Neural cell (in vitro differentiated cells): ENCODE results near the gene TMEM190. TPM values are rescaled to one million over a fixed set of nuclear protein-coding genes. Genes with fewer than 3 reads are reported as not detected.
A peak's percentile ranks its signal among the peaks of the same experiment; 100 is the strongest.

Source experiments
- H2AFZ ChIP-seq: fragments of 200-600, 300-800 bp; sonication (generic), shearing (Covaris generic); 2 replicates; pipeline ENCODE4 v1.6.0; 2014; ENCODE audit warnings: low read depth, mild to moderate bottlenecking, antibody characterized with exemption, low read length, moderate library complexity
- H3F3A ChIP-seq: fragments of 200-600 bp; shearing (Covaris generic); 2 replicates; pipeline ENCODE4 v1.6.1; 2016; ENCODE audit warnings: mild to moderate bottlenecking, moderate library complexity, mixed read lengths, antibody characterized with exemption, low read length; ENCODE audit not compliant: insufficient read depth, poor library complexity, severe bottlenecking
- H3K27ac ChIP-seq: fragments of 200-600, 300-800 bp; sonication (generic), shearing (Covaris generic); 2 replicates; pipeline ENCODE4 v1.5.1; 2014; ENCODE audit warnings: mild to moderate bottlenecking, low read length, moderate library complexity
- H3K27me3 ChIP-seq: fragments of 300-800, 200-600 bp; sonication (generic), shearing (Covaris generic); 2 replicates; pipeline ENCODE4 v1.6.0; 2014; ENCODE audit warnings: mild to moderate bottlenecking, low read depth, low read length, moderate library complexity; ENCODE audit not compliant: insufficient read depth
- H3K36me3 ChIP-seq: fragments of 300-800, 200-600 bp; sonication (generic), shearing (Covaris generic); 2 replicates; pipeline ENCODE4 v1.5.1; 2014; ENCODE audit warnings: mild to moderate bottlenecking, antibody characterized with exemption, low read length, moderate library complexity; ENCODE audit not compliant: insufficient read depth
- H3K4me2 ChIP-seq: fragments of 300-800, 200-600 bp; sonication (generic), shearing (Covaris generic); 2 replicates; pipeline ENCODE4 v1.6.0; 2014; ENCODE audit warnings: mild to moderate bottlenecking, low read length
- H3K4me3 ChIP-seq: fragments of 300-800, 200-600 bp; sonication (generic), shearing (Covaris generic); 2 replicates; pipeline ENCODE4 v1.5.1; 2014; ENCODE audit warnings: mild to moderate bottlenecking, low read length, moderate library complexity
- H3K79me2 ChIP-seq: fragments of 200-600 bp; shearing (Covaris generic); replicated peaks from 2 replicates; pipeline ENCODE4 v1.6.0; 2014; ENCODE audit warnings: mild to moderate bottlenecking, low read length, moderate library complexity; ENCODE audit not compliant: insufficient read depth
- H3K9ac ChIP-seq: fragments of 300-800, 200-600 bp; sonication (generic), shearing (Covaris generic); 2 replicates; pipeline ENCODE4 v1.6.1; 2016; ENCODE audit warnings: mild to moderate bottlenecking, low read length, mixed read lengths
- H3K9me2 ChIP-seq: fragments of 200-600 bp; shearing (Covaris generic); 2 replicates; pipeline ENCODE4 v1.6.1; 2016; ENCODE audit warnings: mild to moderate bottlenecking, low read length, mixed read lengths; ENCODE audit not compliant: insufficient read depth
- H3K9me3 ChIP-seq: fragments of 200-600, 300-800 bp; sonication (generic), shearing (Covaris generic); 2 replicates; pipeline ENCODE4 v1.6.1; 2016; ENCODE audit warnings: mild to moderate bottlenecking, mixed run types, low read length, moderate library complexity, mixed read lengths
- H4K20me1 ChIP-seq: fragments of 200-600 bp; shearing (Covaris generic); 2 replicates; pipeline ENCODE4 v1.6.1; 2016; ENCODE audit warnings: mild to moderate bottlenecking, mixed run types; ENCODE audit not compliant: insufficient read depth
- EP300 ChIP-seq: fragments of 450-650 bp; conservative IDR thresholded peaks from 2 replicates; pipeline ENCODE4 v1.6.1; 2014; ENCODE audit warnings: antibody characterized with exemption, mild to moderate bottlenecking, moderate library complexity; ENCODE audit not compliant: poor library complexity, severe bottlenecking
- EZH2 ChIP-seq: fragments of 200-600, 300-800 bp; shearing (Covaris generic), sonication (generic); IDR thresholded peaks from 2 replicates; pipeline ENCODE4 v1.6.1; 2014; ENCODE audit warnings: antibody characterized with exemption, low read length, borderline replicate concordance, mild to moderate bottlenecking; ENCODE audit not compliant: insufficient read depth, poor library complexity, severe bottlenecking
- MXI1 ChIP-seq: fragments of 450-650 bp; conservative IDR thresholded peaks from 2 replicates; pipeline ENCODE4 v1.6.1; 2014; ENCODE audit warnings: antibody characterized with exemption, mild to moderate bottlenecking; ENCODE audit not compliant: poor library complexity, severe bottlenecking
- POLR2AphosphoS5 ChIP-seq: IDR thresholded peaks from 2 replicates; pipeline ENCODE4 v1.6.1; 2012
- RAD21 ChIP-seq: fragments of 450-650 bp; conservative IDR thresholded peaks from 2 replicates; pipeline ENCODE4 v1.6.1; 2014; ENCODE audit warnings: antibody characterized with exemption, mild to moderate bottlenecking, moderate library complexity
- SMC3 ChIP-seq: fragments of 450-650 bp; conservative IDR thresholded peaks from 2 replicates; pipeline ENCODE4 v1.6.1; 2014; ENCODE audit warnings: antibody characterized with exemption, mild to moderate bottlenecking, moderate library complexity; ENCODE audit not compliant: poor library complexity
- TAF1 ChIP-seq: IDR thresholded peaks from 2 replicates; pipeline ENCODE4 v1.6.1; 2012; ENCODE audit warnings: low read depth
- polyA plus RNA-seq: library from polyadenylated mRNA; depleted of rRNA; stranded (reverse); fragments of >200 nt; gene quantifications from 2 replicates; pipeline ENCODE4 v1.2.3, GENCODE V29; 2014
- TF ChIP-seq, protein P1 (sequence below): IDR thresholded peaks from 2 replicates; pipeline ENCODE4 v1.6.1; 2012; ENCODE audit warnings: borderline replicate concordance
- TF ChIP-seq, protein P2 (sequence below): fragments of 450-650 bp; IDR thresholded peaks from 2 replicates; pipeline ENCODE4 v1.5.1; 2014; ENCODE audit warnings: antibody characterized with exemption, mild to moderate bottlenecking, moderate library complexity; ENCODE audit not compliant: poor library complexity, severe bottlenecking

TMEM190 gene
- polyA plus RNA-seq, 1 donor from 2014 or later: not detected

DNA sequence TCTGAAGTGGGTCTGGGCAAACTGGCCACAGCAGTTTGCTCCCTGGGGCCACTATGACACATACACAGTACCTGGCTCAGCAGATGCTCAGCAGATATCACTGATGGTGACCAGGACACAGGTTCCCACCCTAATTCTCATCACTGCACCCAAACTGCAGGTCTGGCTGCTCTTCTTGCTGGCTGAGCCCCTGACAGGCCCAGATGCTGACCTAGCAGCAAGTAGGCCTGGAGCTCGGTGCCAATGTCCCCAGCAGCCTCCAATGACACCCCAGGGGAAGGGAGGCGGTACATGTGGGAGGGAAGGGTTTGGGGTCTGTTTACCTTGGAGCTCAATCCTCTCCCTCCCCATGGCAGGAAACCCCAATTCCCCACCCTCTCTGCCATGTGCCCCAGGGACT, 25.9 kb downstream of the TMEM190 start:
- Histone ChIP-seq H3K36me3 (no peaks in the 10 kb centered on the region), H3K27ac (no peak overlapping the region)

DNA sequence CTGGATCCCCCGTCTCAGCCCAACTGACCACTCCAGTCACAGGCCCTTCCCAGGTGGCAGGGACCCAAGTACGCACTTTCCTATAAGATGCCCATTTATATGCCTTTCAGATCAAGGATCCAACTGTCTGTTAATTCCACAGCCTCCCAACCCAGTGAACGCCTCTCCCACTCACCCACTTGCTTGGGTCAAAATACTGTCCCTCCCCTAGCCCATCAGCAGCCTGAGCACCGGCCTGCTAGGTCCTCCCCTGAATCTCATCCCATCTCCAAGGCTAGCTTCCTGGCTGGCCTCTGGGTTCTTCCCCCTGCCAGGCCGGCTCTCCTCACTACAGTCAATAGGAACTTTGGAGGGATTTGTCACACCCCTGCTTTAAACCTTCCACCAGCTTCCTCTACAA, 29.0 kb downstream of the TMEM190 start:
- no peak overlapping the region for H3K4me2 ChIP-seq
- H3K36me3 ChIP-seq: no peaks in the 10 kb centered on the region
- TF ChIP-seq TAF1 (no peak), EP300 (no peak), MXI1 (no peak), EZH2 (no peak), RAD21 (no peak), POLR2AphosphoS5 (no peak), SMC3 (no peak)
- TF ChIP-seq, protein P1, sequence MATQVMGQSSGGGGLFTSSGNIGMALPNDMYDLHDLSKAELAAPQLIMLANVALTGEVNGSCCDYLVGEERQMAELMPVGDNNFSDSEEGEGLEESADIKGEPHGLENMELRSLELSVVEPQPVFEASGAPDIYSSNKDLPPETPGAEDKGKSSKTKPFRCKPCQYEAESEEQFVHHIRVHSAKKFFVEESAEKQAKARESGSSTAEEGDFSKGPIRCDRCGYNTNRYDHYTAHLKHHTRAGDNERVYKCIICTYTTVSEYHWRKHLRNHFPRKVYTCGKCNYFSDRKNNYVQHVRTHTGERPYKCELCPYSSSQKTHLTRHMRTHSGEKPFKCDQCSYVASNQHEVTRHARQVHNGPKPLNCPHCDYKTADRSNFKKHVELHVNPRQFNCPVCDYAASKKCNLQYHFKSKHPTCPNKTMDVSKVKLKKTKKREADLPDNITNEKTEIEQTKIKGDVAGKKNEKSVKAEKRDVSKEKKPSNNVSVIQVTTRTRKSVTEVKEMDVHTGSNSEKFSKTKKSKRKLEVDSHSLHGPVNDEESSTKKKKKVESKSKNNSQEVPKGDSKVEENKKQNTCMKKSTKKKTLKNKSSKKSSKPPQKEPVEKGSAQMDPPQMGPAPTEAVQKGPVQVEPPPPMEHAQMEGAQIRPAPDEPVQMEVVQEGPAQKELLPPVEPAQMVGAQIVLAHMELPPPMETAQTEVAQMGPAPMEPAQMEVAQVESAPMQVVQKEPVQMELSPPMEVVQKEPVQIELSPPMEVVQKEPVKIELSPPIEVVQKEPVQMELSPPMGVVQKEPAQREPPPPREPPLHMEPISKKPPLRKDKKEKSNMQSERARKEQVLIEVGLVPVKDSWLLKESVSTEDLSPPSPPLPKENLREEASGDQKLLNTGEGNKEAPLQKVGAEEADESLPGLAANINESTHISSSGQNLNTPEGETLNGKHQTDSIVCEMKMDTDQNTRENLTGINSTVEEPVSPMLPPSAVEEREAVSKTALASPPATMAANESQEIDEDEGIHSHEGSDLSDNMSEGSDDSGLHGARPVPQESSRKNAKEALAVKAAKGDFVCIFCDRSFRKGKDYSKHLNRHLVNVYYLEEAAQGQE: no peak
- TF ChIP-seq, protein P2, sequence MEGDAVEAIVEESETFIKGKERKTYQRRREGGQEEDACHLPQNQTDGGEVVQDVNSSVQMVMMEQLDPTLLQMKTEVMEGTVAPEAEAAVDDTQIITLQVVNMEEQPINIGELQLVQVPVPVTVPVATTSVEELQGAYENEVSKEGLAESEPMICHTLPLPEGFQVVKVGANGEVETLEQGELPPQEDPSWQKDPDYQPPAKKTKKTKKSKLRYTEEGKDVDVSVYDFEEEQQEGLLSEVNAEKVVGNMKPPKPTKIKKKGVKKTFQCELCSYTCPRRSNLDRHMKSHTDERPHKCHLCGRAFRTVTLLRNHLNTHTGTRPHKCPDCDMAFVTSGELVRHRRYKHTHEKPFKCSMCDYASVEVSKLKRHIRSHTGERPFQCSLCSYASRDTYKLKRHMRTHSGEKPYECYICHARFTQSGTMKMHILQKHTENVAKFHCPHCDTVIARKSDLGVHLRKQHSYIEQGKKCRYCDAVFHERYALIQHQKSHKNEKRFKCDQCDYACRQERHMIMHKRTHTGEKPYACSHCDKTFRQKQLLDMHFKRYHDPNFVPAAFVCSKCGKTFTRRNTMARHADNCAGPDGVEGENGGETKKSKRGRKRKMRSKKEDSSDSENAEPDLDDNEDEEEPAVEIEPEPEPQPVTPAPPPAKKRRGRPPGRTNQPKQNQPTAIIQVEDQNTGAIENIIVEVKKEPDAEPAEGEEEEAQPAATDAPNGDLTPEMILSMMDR: no peak
- H3K27me3 ChIP-seq: no peaks in the 10 kb centered on the region
- H3K4me3 ChIP-seq: peak overlapping the region; percentile 90
- H3K27ac ChIP-seq: no peak overlapping the region
- peaks cover 4% of the 10 kb centered on the region for H3F3A ChIP-seq
- H3K9me3 ChIP-seq: no peaks in the 10 kb centered on the region
- H3K9me2 ChIP-seq: no peaks in the 10 kb centered on the region
- no peak overlapping the region for H3K9ac ChIP-seq
- H2AFZ ChIP-seq: no peak overlapping the region
- no peaks in the 10 kb centered on the region for H4K20me1 ChIP-seq
- peaks cover 21% of the 10 kb centered on the region for H3K79me2 ChIP-seq

More for the DNA sequence above, 25.9 kb downstream of the TMEM190 start:
- Histone ChIP-seq H3K4me3 (no peak overlapping the region), H4K20me1 (no peaks in the 10 kb centered on the region), H3K79me2 (peaks cover 21% of the 10 kb centered on the region), H3K9ac (no peak overlapping the region), H2AFZ (no peak overlapping the region), H3K4me2 (no peak overlapping the region), H3F3A (no peaks in the 10 kb centered on the region), H3K9me2 (no peaks in the 10 kb centered on the region), H3K9me3 (no peaks in the 10 kb centered on the region), H3K27me3 (no peaks in the 10 kb centered on the region)
- no peak for TF ChIP-seq POLR2AphosphoS5
- TF ChIP-seq, protein P1: no peak
- TF ChIP-seq EP300: no peak
